ENCODE measurements around the gene TMEM92. TPM values are rescaled to one million over a fixed set of nuclear protein-coding genes. Genes with fewer than 3 reads are reported as not detected.

TMEM92 gene
- total and polyA plus RNA-seq, 5 donors, result not detected

DNA sequence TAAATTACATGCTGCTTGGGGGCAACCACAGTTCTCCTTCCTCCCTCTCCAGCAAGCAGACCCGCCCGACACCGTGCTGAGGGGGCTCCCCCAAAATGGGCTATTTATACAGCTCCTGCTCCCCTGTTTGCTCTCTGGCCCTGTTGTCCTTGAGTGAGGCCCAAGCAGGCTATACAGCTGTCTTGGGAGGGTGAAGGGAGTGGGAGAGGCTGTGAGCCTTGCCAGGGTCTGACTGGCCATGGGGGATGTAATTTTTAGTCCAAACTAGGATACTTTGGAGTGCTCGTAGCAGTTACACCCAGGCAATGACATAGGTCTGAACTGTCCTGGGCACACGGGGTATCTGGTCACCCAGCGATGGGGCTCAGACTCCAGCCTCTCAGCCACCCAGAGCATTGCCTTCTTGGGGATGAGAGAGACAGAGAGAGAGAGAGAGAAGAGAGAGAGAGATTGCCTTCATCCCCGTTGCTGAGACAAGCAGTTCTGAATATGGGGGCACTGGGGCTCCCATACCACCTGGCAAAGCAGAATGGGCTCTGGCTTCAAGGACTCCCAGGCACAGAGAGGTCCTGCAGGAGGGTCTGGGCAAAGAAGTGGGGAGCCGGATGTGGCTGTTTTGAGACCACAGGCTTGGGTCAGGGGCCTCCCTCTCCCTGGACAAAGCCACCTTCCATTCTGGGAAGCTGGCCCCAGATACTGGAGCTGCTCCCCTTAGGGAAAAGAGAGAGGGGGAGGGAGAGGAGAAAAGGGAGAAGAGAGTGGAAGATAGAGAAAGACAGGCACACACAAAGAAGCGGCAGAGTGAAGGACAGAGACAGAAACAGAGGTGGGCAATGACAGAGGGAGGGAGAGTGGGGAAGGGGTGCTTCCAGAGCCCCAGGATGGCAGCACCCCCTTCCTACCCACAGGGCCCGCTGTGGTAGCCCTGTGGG is 10.7 kb upstream of the TMEM92 start:
- Histone ChIP-seq H3K4me1 (ENCODE audit: control insufficient read depth, insufficient read depth, low read length) (peaks cover 2% of the 10 kb centered on the region), H3K4me3 (ENCODE audit: low read length) (no peak overlapping the region), H3K27ac (ENCODE audit: low read length) (no peak overlapping the region), H3K27me3 (ENCODE audit: control insufficient read depth, insufficient read depth) (no peaks in the 10 kb centered on the region), H3K9me3 (ENCODE audit: control insufficient read depth, low read length) (no peaks in the 10 kb centered on the region)
- ATAC-seq (no peak), DNase-seq (no peak)
- WGBS, result 61% methylated on average over 10 of the region's 10 CpGs
- intact Hi-C loops (cut with DNase I), result no loop called here

DNA sequence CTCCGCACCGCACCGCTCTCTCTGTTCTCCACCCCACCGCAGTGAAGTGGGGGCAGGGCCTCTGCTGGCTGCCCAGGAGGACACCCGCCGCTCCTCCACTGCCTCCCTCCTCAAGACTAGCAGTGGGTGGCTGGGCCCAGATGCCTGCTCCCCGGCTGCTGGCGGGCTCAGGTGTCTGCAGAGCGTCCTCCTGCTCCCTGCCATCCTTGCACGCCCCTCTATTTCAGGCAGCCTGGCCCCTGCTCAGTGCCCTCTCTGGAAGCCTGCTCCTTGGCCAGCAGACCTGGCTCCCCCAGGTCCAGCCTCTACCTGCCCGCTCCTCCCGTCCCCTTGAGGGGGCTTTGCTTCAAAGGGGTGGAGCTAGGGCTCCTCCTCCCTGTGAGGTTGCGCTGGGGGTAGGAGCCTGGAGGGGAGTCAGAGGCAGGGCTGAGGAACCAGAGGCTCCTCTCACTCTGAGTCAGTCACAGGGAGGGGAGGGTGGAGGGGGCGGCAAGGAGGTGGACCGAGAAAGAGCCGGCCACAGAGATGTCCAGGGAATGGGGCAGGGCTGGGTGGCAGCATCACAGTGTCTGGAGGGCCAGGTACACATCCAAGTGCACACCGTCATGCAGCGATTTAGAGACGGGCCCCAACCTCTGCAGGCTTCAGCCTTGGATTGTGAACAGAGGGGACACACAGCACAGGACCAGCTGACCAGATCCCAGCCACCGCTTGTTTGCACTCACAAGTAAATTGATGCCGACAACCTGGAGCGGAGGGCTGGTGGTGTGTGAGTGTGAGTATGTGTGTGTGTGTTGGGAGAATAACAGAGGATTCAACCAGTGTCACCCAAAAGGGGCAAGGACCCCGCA is 9.8 kb upstream of the TMEM92 start:
- intact Hi-C loops (cut with DNase I), result no loop called here
- Histone ChIP-seq H3K27ac (ENCODE audit: low read length) (no peak overlapping the region), H3K9me3 (ENCODE audit: control insufficient read depth, low read length) (no peaks in the 10 kb centered on the region), H3K4me1 (ENCODE audit: control insufficient read depth, insufficient read depth, low read length) (peaks cover 2% of the 10 kb centered on the region), H3K4me3 (ENCODE audit: low read length) (no peak overlapping the region), H3K27me3 (ENCODE audit: control insufficient read depth, insufficient read depth) (no peaks in the 10 kb centered on the region)
- no peak for ATAC-seq
- no peak for DNase-seq
- 70% methylated on average over 23 of the region's 23 CpGs for WGBS

DNA sequence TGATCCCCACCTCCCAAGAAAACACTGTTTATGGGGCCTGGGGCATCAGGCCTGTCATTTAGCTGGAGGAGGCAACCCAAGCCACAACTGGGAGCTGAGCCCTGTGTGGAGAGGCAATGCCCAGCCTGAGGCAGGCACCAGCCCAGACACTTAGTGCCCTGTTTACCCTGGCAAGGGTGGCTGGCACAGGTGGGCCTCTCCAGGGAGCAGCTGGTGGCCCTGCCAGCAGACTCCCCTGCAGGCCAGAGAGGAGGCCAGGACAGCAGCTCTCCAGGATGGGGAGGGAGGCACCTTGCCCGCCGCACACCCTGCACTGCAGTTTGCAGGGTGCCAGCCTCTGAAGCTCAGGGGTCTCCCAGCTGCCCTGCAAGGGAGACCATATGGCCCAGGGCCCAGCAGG is 9.1 kb upstream of the TMEM92 start:
- WGBS, result 100% methylated on average over 2 of the region's 2 CpGs

DNA sequence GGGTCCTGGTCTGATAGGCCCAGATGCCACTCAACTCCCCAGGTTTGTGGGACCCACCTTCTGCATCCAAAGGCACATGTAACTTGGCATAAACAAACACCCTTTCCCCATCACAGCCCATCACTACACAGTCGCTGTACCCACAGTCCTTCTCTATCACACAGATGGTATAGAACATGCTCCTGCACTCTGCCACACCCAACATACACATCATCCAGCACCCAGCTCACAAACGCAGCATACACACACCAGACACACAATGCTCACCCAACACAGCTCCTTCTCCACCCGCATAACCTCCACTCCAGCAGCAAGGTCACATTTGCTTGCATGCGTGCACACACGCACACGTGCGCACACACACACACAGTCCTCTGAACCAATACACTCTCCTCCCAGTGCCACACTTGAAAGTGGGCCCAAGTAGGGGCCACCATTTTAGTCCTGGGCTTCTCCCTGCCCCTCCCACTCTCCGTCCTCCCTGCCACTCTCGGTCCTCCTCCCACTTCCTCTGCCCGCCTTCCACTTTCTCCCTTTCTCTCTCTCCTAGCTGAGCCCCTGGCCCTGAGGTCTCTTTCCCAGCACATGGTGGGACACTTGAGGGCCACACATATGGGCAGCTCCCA is 8.5 kb upstream of the TMEM92 start:
- H3K4me1 ChIP-seq (ENCODE audit: control insufficient read depth, insufficient read depth, low read length), result peaks cover 2% of the 10 kb centered on the region
- no peak overlapping the region for H3K4me3 ChIP-seq (ENCODE audit: low read length)
- no peak for ATAC-seq
- no peaks in the 10 kb centered on the region for H3K9me3 ChIP-seq (ENCODE audit: control insufficient read depth, low read length)
- H3K27me3 ChIP-seq (ENCODE audit: control insufficient read depth, insufficient read depth), result no peaks in the 10 kb centered on the region
- WGBS, result 80% methylated on average over 10 of the region's 10 CpGs
- H3K27ac ChIP-seq (ENCODE audit: low read length), result no peak overlapping the region
- intact Hi-C loops (cut with DNase I), result no loop called here
- DNase-seq, result no peak

More for the DNA sequence above, 9.1 kb upstream of the TMEM92 start:
- DNase-seq, result no peak
- no peak for ATAC-seq
- peaks cover 2% of the 10 kb centered on the region for H3K4me1 ChIP-seq (ENCODE audit: control insufficient read depth, insufficient read depth, low read length)
- H3K4me3 ChIP-seq (ENCODE audit: low read length), result no peak overlapping the region
- intact Hi-C loops (cut with DNase I), result no loop called here
- no peaks in the 10 kb centered on the region for H3K27me3 ChIP-seq (ENCODE audit: control insufficient read depth, insufficient read depth)
- no peaks in the 10 kb centered on the region for H3K9me3 ChIP-seq (ENCODE audit: control insufficient read depth, low read length)
- H3K27ac ChIP-seq (ENCODE audit: low read length), result no peak overlapping the region

DNA sequence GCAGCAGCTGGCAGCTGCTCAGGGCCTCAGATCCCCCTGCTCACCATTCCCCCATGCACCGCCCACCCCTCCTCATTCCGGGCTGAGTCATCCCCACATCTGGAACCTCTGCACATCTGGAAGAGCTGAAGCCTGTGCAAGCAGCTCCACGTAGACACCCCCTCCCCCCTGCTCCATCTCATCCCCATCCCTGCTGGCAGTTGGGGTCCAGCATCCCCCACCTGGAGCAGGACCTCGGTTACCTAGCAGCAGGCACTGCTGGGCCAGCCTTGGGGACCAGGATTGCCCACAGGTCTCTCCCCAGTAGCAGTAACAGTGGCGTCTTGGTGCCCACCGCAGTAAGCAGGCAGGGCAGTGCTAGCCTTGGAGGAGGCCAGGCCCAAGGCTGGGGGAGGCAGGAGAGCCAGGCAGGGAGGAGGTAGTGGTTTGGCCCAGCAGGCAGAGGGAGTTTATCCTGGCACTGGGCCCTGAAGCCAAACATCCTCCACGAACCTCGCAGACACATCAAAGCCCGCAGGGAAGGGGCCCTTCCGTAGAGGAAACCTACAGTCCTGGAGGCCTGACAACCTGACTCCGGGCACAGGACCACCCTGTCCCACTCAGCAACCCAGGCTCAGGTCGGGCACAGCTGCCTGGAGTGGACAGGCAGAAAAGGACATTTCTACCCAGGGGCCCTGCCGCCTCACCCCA is 7.7 kb upstream of the TMEM92 start:
- H3K4me1 ChIP-seq (ENCODE audit: control insufficient read depth, insufficient read depth, low read length), result peaks cover 2% of the 10 kb centered on the region
- H3K9me3 ChIP-seq (ENCODE audit: control insufficient read depth, low read length), result no peaks in the 10 kb centered on the region
- DNase-seq (peak; percentile 74 to 84 (median 83)), ATAC-seq (peak; percentile 50 to 74)
- no peaks in the 10 kb centered on the region for H3K27me3 ChIP-seq (ENCODE audit: control insufficient read depth, insufficient read depth)
- WGBS, result 35% methylated on average over 13 of the region's 13 CpGs
- H3K4me3 ChIP-seq (ENCODE audit: low read length), result no peak overlapping the region
- H3K27ac ChIP-seq (ENCODE audit: low read length), result no peak overlapping the region
- intact Hi-C loops (cut with DNase I), result no loop called here

DNA sequence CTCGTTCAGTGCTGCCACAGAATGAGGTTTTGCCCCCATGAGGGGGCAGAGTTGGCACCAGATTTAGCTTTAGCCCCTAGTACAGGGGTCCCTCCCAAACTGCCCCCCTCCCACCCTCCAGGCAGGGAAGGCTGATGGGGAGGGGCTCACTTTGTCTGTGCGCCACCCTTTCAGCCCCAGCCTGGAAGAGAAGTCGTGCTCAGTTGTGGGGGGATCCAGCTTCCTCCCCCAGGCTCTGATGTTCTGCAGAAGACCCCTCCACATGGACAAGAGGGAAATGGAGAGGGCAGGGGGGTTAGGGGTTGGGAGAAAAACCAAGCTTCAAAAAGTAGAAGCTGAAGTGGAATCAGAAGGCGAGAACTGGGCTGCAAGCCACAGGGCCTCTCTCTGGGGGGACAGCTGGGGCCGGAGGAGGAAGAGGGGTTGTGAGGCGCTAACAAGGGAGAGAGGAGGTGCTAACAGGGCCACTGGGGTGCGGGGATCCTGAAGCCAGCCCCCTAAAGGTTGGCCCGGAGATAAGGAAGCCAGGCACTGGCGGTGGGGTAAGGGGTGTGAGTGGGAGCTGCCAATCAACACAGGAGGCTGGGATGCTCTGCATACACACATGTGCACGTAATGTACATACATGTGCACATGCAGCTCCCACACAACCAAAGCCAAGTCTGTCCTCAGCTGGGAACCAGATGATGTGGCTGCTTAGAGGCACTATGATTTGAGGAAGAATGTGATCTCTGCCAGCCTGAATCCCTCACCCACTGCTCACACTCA is 7.0 kb upstream of the TMEM92 start:
- H3K27me3 ChIP-seq (ENCODE audit: control insufficient read depth, insufficient read depth), result no peaks in the 10 kb centered on the region
- H3K9me3 ChIP-seq (ENCODE audit: control insufficient read depth, low read length), result no peaks in the 10 kb centered on the region
- peaks cover 2% of the 10 kb centered on the region for H3K4me1 ChIP-seq (ENCODE audit: control insufficient read depth, insufficient read depth, low read length)
- 33% methylated on average over 10 of the region's 10 CpGs for WGBS
- no peak overlapping the region for H3K27ac ChIP-seq (ENCODE audit: low read length)
- ATAC-seq, result no peak
- intact Hi-C loops (cut with DNase I), result no loop called here
- H3K4me3 ChIP-seq (ENCODE audit: low read length), result no peak overlapping the region
- peak in 1 of 3 donors; percentile 80 for DNase-seq

DNA sequence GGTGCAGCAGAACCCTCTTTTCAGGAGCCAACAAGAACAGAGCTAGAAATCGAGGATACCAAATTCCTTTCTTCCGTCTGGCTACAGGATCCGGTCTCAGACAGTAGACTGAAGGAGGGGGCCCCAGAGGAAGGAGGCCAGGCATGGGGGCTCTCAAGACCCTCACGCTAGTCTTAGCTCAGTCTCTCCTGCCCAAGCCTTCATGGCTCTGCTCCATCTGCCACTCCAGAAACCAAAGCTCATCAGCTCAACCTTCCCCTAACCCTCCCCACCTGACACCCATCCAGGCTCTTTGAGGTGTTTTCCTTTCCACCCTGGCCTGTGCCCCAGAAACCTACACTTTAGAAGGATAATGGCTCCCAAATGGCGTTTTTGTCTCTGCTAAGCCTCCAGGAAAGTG is 6.2 kb upstream of the TMEM92 start:
- intact Hi-C loops (cut with DNase I), result no loop called here
- no peak overlapping the region for H3K27ac ChIP-seq (ENCODE audit: low read length)
- no peaks in the 10 kb centered on the region for H3K27me3 ChIP-seq (ENCODE audit: control insufficient read depth, insufficient read depth)
- H3K9me3 ChIP-seq (ENCODE audit: control insufficient read depth, low read length), result no peaks in the 10 kb centered on the region
- peaks cover 2% of the 10 kb centered on the region for H3K4me1 ChIP-seq (ENCODE audit: control insufficient read depth, insufficient read depth, low read length)
- DNase-seq, result no peak
- no peak for ATAC-seq
- 69% methylated on average over 5 of the region's 5 CpGs for WGBS
- no peak overlapping the region for H3K4me3 ChIP-seq (ENCODE audit: low read length)

DNA sequence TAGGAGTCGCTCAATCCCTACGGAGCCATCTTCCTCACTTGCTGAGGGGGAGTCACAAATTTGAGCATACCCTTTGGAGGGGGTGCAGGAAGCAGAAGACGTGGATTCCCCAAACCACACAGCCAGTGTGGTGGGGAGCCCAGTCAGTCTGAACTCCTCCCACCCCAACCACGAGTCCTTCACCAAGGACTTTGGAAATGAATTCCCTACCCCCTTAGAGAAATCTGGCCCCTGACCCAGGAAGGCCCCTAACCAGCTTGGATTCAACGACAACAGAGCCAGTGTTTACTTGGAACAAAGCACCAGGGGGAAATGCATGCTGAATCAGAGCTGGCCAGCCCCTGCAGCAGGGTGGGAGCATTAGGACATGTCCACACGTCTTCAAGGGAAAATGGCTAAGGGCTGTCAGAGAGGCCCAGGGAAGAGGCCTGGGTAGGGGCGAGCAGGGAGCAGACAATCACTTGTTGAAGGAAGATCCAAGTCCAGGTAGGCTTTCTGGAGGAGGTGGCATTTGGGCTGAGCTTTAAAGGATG is 5.5 kb upstream of the TMEM92 start:
- ATAC-seq (no peak), DNase-seq (no peak)
- H3K4me3 ChIP-seq (ENCODE audit: low read length), result no peak overlapping the region
- H3K27me3 ChIP-seq (ENCODE audit: control insufficient read depth, insufficient read depth), result no peaks in the 10 kb centered on the region
- H3K4me1 ChIP-seq (ENCODE audit: control insufficient read depth, insufficient read depth, low read length), result peaks cover 2% of the 10 kb centered on the region
- H3K27ac ChIP-seq (ENCODE audit: low read length), result no peak overlapping the region
- no peaks in the 10 kb centered on the region for H3K9me3 ChIP-seq (ENCODE audit: control insufficient read depth, low read length)
- intact Hi-C loops (cut with DNase I), result no loop called here
- WGBS, result 57% methylated on average over 7 of the region's 7 CpGs

DNA sequence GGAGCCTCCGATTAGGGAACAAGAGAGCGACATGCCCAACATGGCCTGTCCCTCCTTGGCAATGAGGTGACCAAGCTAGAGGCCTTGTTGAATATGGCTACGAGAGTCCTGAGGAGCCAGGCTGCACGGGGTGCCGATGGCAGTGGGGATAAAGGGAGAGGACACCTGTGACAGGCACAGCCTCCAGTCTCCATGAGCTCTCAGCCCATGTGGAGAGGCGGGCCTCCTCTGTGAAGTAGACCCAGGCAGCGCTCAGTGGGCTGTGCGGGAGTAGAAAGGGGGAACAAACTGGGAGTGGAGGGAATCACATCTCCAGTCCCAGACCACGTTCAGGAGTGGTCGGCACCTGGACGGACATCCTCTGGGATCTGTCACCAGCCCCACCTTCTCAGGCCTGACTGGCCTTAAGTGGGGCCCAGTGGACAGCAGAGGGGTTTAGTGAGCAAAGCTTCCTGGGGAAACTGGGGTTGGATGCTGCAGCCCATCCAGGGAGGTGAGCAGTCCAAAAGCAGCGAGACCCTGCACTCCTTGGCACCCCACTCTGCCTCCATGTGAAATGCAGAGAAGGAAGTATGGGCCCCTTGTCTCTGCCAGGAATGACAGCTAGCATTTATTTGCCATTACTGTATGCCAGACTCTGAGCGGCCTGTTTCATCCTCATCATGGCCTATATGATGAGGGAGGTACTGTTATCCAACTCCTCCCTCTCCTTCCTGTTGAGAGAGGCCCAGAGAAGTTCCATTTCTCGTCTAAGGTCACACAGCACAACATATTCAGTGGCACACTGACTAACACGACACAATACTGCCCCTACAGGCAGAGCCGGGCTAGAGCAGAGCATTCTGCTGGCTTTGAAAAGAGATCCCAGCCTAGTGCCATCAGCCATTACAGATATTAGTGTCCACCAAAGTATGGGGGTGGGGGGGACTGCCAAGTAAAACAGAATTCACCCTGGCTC is 4.5 kb upstream of the TMEM92 start:
- peak; percentile 57 to 63 for ATAC-seq
- Histone ChIP-seq H3K4me1 (ENCODE audit: control insufficient read depth, insufficient read depth, low read length) (peaks cover 2% of the 10 kb centered on the region), H3K27me3 (ENCODE audit: control insufficient read depth, insufficient read depth) (no peaks in the 10 kb centered on the region), H3K4me3 (ENCODE audit: low read length) (no peak overlapping the region), H3K9me3 (ENCODE audit: control insufficient read depth, low read length) (no peaks in the 10 kb centered on the region), H3K27ac (ENCODE audit: low read length) (peak overlapping the region; percentile 5)
- peak; percentile 71 to 89 (median 84) for DNase-seq
- 58% methylated on average over 16 of the region's 16 CpGs for WGBS
- intact Hi-C loops (cut with DNase I), result loop anchor here in 3 of 4 donors (2.0 to 5.0 kb wide), 2 partner anchors 67 to 69 kb away; partner anchors contain the start of gene COL1A1 (in 3 of the 3)
